ENCODE measurements around the gene FAM187B. TPM values are rescaled to one million over a fixed set of nuclear protein-coding genes. Genes with fewer than 3 reads are reported as not detected.

The FAM187B gene
- total and polyA plus RNA-seq, 2 of the 8 experiments (the other 6 are each of a cell fraction or from before 2014, with no cell fraction given): not detected

- TF ChIP-seq CTBP2 (IDR thresholded peaks at IDR 0.05; ENCODE audit: borderline replicate concordance, insufficient read depth, insufficient read length, low read length): no peak
- no peak for TF ChIP-seq BACH1 (IDR thresholded peaks at IDR 0.05; ENCODE audit: low read length)
- TF ChIP-seq TAF7 (optimal IDR thresholded peaks at IDR 0.05; ENCODE audit: borderline replicate concordance, low read depth, low read length): peak; percentile 99
- TF ChIP-seq PHF8 (conservative IDR thresholded peaks at IDR 0.05; ENCODE audit: low read depth, low read length): peak; percentile 99
- TF ChIP-seq SUZ12 (IDR thresholded peaks at IDR 0.05; ENCODE audit: low read length): no peak
- no peak for TF ChIP-seq FOSL1 (IDR thresholded peaks at IDR 0.05; ENCODE audit: insufficient read depth, low read depth, low read length)
- peak in 1 of 2 experiments; percentile 30; a peak in 1 of 4 replicates for TF ChIP-seq SIN3A (conservative IDR thresholded peaks at IDR 0.05 in 1 of 2, IDR thresholded peaks at IDR 0.05 in 1 of 2; ENCODE audit: low read depth in 1 of 2, low read length in 2 of 2)
- peak; percentile 90; the same call in 1 of the 2 replicates for TF ChIP-seq SP4 (IDR thresholded peaks at IDR 0.05; ENCODE audit: low read length)
- TF ChIP-seq EGR1 (IDR thresholded peaks at IDR 0.05; ENCODE audit: borderline replicate concordance, low read depth, low read length): no peak; the same call in 1 of the 2 replicates
- TF ChIP-seq CEBPB (IDR thresholded peaks at IDR 0.05; ENCODE audit: low read depth, low read length): no peak
- no peak; the same call in 1 of the 2 replicates for TF ChIP-seq TCF12 (IDR thresholded peaks at IDR 0.05; ENCODE audit: low read depth, low read length)
- TF ChIP-seq ATF2 (IDR thresholded peaks at IDR 0.05; ENCODE audit: low read length): no peak
- TF ChIP-seq USF2 (IDR thresholded peaks at IDR 0.05; ENCODE audit: low read length): 0 out of 2 replicates have a peak, but pooled peaks have one; percentile 12
- TF ChIP-seq GABPA (IDR thresholded peaks at IDR 0.05; ENCODE audit: borderline replicate concordance, insufficient read depth, low read length): peak; percentile 83
- peak; percentile 23; the same call in 1 of the 2 replicates for TF ChIP-seq SRF (IDR thresholded peaks at IDR 0.05; ENCODE audit: low read depth, low read length)
- no peak for TF ChIP-seq CREB1 (IDR thresholded peaks at IDR 0.05)
- TF ChIP-seq YY1 (IDR thresholded peaks at IDR 0.05; ENCODE audit: low read depth, low read length): peak; percentile 88
- no peak for TF ChIP-seq CBX5 (IDR thresholded peaks at IDR 0.05; ENCODE audit: low read depth, low read length)
- TF ChIP-seq MAFK (IDR thresholded peaks at IDR 0.05; ENCODE audit: low read depth, low read length): no peak
- no peak for TF ChIP-seq CBX8 (IDR thresholded peaks at IDR 0.05; ENCODE audit: borderline replicate concordance, low read depth, low read length)
- no peak for TF ChIP-seq BRCA1 (IDR thresholded peaks at IDR 0.05; ENCODE audit: low read depth, low read length)
Observed at GRCh38 chr19:35248310-35249145, 20.0 kb upstream of the FAM187B start, which contains the start of gene LSR (continued).
